AG09309 (cell line): ENCODE measurements around the gene KRCC1.

Experiments
- DNase-seq: peaks from one replicate; pipeline ENCODE4 v3.0.0-alpha.2; 2010; ENCODE audit warnings: low read depth
- H3K4me3 ChIP-seq: 2 replicates; pipeline ENCODE4 v1.5.1; 2011; ENCODE audit warnings: mild to moderate bottlenecking, low read depth, low read length, moderate library complexity; ENCODE audit not compliant: control insufficient read depth
- TF ChIP-seq, protein P1 (sequence below): IDR thresholded peaks from 2 replicates; pipeline ENCODE4 v1.5.1; 2011; ENCODE audit warnings: mild to moderate bottlenecking, low read depth, low read length, inconsistent platforms; ENCODE audit not compliant: insufficient read depth, control insufficient read depth; ENCODE audit errors: missing control alignments

Gene KRCC1

DNA sequence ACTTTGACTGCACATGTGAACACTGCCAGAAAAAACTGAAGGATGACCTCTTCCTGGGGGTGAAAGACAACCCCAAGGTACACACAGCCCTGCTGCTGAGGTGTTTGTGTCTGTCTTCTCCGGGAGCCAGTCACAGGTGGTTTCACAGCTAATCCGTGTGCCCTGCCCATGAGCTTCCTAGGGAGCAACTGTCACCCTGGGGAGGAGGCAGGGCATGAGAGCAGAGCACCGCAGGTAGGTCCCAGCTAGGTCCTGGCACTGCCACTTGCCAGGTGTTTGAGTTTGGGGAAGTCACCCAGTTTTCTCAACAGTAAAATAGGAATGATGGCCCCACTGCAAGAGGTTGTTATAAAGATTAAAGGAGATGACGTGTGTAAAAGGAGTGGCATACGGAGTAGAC, 41.1 kb upstream of the KRCC1 start:
- DNase-seq = no peak
- TF ChIP-seq, protein P1, sequence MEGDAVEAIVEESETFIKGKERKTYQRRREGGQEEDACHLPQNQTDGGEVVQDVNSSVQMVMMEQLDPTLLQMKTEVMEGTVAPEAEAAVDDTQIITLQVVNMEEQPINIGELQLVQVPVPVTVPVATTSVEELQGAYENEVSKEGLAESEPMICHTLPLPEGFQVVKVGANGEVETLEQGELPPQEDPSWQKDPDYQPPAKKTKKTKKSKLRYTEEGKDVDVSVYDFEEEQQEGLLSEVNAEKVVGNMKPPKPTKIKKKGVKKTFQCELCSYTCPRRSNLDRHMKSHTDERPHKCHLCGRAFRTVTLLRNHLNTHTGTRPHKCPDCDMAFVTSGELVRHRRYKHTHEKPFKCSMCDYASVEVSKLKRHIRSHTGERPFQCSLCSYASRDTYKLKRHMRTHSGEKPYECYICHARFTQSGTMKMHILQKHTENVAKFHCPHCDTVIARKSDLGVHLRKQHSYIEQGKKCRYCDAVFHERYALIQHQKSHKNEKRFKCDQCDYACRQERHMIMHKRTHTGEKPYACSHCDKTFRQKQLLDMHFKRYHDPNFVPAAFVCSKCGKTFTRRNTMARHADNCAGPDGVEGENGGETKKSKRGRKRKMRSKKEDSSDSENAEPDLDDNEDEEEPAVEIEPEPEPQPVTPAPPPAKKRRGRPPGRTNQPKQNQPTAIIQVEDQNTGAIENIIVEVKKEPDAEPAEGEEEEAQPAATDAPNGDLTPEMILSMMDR = no peak
- H3K4me3 ChIP-seq = no peak overlapping the region

DNA sequence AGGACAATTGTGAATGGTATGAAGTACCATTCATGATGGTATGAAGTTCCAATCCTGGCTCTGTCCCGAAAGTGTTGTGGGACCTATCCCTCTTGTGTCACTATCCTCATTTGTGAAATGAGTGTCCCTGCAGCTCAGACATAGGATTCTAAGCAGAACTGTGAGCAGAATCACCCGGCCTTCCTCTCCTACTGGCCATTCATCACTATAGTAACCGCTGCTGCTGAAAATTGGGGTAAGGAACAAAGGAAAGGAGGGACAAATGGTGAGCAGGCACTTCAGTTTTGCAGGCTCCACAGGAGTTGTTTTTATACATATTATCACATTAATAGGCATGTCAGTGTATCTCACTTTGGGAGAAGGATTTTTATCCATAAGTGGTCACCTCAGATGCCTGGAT, 39.4 kb upstream of the KRCC1 start:
- no peak for DNase-seq

DNA sequence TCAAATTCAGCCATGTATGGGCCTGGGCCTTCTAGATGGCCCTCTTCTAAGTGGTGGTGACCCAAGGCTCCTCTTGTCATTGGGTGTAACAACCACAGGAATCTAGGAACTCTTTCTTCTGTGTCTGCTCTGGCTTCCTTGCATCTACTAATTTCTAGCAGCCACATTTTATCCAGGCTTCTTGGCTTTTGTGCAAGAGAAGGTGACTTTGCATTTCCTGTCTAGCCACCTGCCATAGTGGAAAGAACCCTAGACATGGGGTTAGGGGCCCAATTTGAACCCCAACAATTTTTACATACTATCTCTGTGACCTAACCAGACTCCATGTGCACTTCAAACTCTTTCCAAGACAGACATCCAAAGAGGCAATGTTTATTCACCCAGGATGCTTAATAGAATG, 37.2 kb upstream of the KRCC1 start:
- no peak for DNase-seq
- no peak overlapping the region for H3K4me3 ChIP-seq
- TF ChIP-seq, protein P1 = no peak

More for the DNA sequence above, 39.4 kb upstream of the KRCC1 start:
- H3K4me3 ChIP-seq = no peak overlapping the region
- TF ChIP-seq, protein P1 = no peak

DNA sequence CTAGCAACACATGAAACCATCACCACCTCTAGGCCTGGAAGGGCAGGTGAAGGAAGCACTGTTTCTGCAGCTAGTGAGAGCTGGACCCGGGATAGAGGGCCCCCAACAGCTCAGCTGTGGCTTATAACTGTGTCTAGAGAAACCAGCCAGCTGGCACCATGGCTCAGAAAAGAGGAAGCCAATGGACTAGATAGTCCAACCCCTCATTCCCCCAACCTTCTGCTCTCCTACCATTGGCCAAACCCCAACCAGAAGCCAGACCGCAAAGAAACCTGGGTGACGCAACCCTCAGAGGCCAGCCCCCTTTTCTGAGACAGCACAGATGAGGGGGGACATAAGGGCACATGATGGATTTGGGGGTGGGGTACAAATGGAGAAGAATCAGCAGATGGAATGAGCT, 36.4 kb upstream of the KRCC1 start:
- TF ChIP-seq, protein P1 = no peak

DNA sequence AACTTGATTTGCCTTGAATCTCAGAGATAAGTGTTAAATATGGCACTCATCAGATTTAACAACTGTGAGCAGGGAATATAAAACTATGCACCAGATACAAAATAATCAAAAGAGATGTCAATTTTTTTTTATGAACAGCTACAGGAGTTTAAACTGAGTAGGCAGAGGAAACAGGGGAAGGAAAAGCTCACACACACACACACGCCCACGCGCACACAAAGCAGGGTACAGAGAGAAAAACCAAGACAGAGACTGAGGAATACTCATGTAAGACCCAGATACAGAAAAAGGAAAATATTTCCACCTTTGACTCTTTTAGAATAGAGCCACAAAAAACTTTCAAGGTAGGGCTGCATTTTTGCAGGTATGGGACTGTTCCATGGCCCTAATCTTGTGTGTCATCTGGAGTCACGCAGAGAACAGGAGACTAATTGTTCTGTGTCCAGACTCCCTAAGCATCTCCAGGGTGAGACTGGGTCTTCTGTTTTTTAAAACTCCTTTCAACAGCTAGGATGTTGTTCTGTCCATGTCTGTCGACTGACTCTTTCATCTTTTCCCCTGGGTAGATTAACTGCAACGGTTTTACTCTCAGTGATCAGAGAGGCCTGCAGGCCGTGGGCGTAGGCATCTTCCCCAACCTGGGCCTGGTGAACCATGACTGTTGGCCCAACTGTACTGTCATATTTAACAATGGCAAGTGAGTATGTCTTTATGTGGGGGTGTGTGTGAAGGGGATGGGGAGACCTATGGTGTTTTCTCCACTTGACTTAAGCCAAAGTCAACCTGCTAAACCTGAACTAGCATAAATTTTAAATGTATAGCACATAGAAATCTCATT, 35.1 kb upstream of the KRCC1 start:
- no peak for DNase-seq
- TF ChIP-seq, protein P1 = no peak
- no peak overlapping the region for H3K4me3 ChIP-seq

More for the DNA sequence above, 36.4 kb upstream of the KRCC1 start:
- DNase-seq = no peak
- H3K4me3 ChIP-seq = no peak overlapping the region

DNA sequence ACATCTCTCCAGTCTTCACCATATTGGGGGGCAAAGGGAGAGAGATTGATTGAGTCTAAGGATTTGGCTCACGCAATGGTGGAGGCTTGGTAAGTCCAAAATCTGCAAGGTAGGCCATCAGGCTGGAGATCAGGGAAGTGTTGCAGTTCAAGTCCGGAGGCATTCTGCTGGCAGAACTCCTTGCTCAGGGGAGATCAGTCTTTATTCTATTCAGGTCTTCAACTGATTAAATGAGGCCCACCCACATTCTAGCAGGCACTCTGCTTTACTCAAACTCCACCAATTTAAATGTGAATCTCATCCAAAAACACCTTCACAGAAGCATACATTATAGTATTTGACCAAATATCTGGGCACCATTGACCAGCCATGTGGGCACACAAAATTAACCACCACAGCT, 33.4 kb upstream of the KRCC1 start:
- TF ChIP-seq, protein P1 = no peak
- DNase-seq = no peak
- H3K4me3 ChIP-seq = no peak overlapping the region

DNA sequence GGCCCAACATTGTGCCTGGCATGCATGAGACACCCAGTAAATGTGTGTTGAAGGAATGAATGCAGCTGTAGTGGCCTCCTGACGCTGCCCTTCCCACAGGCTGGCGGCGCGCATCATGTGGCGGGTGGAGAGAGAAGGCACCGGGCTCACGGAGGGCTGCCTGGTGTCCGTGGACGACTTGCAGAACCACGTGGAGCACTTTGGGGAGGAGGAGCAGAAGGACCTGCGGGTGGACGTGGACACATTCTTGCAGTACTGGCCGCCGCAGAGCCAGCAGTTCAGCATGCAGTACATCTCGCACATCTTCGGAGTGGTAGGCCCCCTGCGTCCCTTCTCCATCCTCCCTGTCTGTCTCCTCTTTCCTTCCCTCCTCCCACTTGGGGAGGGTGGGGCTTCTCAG, 32.2 kb upstream of the KRCC1 start:
- H3K4me3 ChIP-seq = no peak overlapping the region
- no peak for DNase-seq
- TF ChIP-seq, protein P1 = no peak
